Right hindlimb (tissue), 1 donor: ENCODE data around the gene AP3B1.

Experiments
- DNase-seq: peaks from one replicate; pipeline ENCODE4 v3.0.0-alpha.2; 2018

AP3B1 gene

DNA sequence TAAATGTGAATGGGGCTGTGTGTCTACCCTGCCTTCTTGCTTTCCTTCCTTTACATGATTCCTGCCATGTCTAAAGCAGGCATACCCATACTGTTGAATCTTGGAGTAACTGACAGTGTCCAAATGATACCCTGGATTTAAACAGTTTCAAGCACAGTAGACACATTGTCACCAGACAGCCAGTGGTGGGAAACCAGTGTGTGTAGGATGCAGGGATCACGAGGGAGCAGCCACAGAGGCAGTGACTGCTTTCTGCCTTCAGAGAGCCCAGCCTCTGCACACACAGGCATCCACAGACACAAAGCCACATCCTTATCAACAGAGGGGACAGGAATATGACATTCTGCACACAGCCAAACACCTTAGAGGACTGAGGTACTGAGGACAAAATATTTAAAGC is 334.2 kb downstream of the AP3B1 start:
- DNase-seq = no peak

GRCh38 chr5:77958642-77959330 is 335.7 kb downstream of the AP3B1 start:
- DNase-seq = no peak

DNA sequence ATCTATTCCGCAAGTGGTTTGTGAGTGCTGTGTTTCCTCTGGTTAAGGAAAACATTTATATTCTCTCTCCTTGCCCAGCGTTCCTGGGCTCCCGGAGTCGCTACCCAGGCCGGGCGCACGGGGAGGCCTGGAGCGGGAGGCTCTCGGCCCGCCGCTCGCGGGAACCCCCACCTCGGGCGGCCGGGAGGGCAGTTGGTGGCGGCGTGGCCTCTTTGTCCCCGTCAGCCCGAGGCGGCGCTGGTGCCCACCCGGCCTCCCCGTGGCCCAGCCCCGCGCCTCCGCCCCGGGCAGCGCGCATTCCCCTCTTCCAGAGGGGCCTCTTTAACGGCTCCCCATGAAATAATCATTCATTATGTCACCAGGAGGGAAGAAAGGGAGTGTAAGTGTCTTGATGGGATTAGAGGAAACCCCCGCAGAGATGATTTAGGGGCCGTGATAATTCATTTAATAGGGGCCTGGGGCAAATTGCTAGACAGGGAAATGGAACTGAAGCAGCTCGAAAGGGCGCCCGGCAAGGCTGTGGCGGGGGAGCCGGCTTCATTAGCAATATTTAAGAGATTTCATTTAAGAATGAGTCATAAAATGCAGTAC is 336.5 kb downstream of the AP3B1 start:
- no peak for DNase-seq

DNA sequence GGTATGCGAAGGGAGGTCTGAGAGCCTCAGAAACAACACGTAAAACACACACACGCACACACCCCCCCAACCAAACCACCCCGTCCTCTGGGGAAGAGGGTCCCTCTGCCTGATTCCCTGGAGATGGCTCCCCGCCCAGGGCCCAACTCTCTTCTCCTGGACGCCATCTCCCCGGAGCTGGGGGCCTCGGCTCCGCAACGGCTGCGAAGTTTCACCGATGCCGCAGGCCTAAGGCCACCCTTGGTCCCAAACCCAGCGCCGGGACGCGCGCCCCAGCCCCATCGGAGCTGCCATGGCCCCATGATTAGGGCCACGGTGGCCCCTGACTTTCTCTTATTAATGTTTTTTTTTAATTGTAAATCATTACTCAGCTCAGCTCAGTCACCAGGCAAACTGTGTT is 337.0 kb downstream of the AP3B1 start:
- no peak for DNase-seq

DNA sequence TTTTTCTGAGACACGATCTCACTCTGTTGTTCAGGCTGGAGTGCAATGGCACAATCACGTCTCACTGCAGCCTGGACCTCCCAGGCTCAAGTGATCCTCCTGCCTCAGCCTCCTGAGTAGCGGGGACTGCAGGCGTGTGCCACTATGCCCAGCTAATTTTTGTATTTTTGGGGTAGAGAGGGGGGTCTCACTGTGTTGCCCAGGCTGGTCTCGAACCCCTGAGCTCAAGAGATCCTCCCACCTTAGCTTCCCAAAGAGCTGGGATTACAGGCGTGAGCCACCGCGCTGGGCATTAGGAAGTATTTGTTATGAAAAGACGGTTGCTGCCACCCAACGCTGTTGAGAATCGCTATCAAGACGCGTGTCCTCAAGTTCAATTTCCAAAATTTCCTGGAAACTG is 337.4 kb downstream of the AP3B1 start:
- no peak for DNase-seq

DNA sequence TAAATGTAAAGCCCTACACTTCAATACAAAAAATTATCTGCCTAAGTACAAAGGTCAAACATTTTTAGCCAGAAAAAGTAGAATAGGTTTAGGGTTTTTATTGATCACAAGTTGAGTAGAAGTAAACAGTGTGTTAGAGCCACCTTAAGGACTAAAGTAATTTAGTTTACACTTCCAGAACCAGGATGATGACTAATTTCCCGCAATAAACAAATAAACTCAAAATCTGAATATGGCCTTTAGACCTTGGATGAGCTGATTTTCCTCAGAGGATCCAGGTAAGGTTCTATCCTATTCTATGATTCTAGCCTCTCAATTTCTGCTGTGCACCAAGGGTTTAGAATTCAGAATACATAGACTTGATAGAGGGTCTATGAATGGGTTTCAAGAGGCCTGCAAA is 338.9 kb downstream of the AP3B1 start:
- no peak for DNase-seq

DNA sequence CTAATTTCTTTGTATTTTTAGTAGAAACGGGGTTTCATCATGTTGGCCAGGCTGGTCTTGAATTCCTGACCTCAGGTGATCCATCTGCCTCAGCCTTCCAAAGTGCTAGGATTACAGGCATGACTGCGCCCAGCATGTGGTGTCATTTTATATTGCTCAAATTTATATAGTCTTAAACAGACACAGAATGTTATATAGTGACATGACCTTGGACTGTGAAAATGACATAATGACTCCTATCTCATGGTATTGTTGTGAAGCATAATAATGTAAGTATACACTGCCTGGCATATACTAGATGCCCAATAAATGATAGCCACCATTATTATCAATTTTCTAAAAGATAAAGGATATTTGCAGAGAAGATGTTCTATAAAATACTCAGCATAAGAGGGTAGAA is 341.1 kb downstream of the AP3B1 start:
- DNase-seq = no peak

- no peak for DNase-seq
Observed at GRCh38 chr5:77952636-77953212, 341.8 kb downstream of the AP3B1 start.
